GM10266 (cell line): Measurements from ENCODE around the gene ME1.
A peak's percentile ranks its signal among the peaks of the same experiment; 100 is the strongest.

Source experiments
- DNase-seq: peaks from one replicate; pipeline ENCODE4 v3.0.0; 2012; ENCODE audit errors: extremely low spot score
- CTCF ChIP-seq: IDR thresholded peaks from 2 replicates; pipeline ENCODE4 v1.5.1; 2012; ENCODE audit warnings: mild to moderate bottlenecking, low read depth; ENCODE audit not compliant: control insufficient read depth, insufficient read depth; ENCODE audit errors: missing control alignments

ME1 gene

GRCh38 chr6:83431545-83432155 lies 799 bp upstream of the ME1 start:
- TF ChIP-seq CTCF = no peak
- DNase-seq = no peak

- TF ChIP-seq CTCF = no peak
- DNase-seq = no peak
Measured at GRCh38 chr6:83429857-83430610, 817 bp downstream of the ME1 start.

GRCh38 chr6:83429269-83429668 lies 1.6 kb downstream of the ME1 start:
- no peak for DNase-seq
- TF ChIP-seq CTCF = no peak

- no peak for TF ChIP-seq CTCF
- no peak for DNase-seq
Measured at GRCh38 chr6:83424392-83425018, 6.3 kb downstream of the ME1 start.

GRCh38 chr6:83417880-83418663 lies 12.8 kb downstream of the ME1 start:
- peak; percentile 1 for TF ChIP-seq CTCF
- peak; percentile 22 for DNase-seq

- TF ChIP-seq CTCF = no peak
Measured at GRCh38 chr6:83413068-83413467, 17.8 kb downstream of the ME1 start.

More at GRCh38 chr6:83413068-83413467, 17.8 kb downstream of the ME1 start:
- no peak for DNase-seq
